H1 (cell line): ENCODE results near the gene HGFAC. TPM values are rescaled to one million over a fixed set of nuclear protein-coding genes. Genes with fewer than 3 reads are reported as not detected.

Source experiments
- ASH2L ChIP-seq: fragments of 200-600, 300-600 bp; sonication (generic); IDR thresholded peaks from one replicate; pipeline ENCODE4 v1.7.1; 2017; ENCODE audit warnings: low read length
- CBX8 ChIP-seq: fragments of 300-800, 300-1000 bp; sonication (generic); IDR thresholded peaks from 2 replicates; pipeline ENCODE4 v1.7.1; 2016; ENCODE audit warnings: low read depth, low read length, borderline replicate concordance
- CEBPB ChIP-seq: IDR thresholded peaks from 2 replicates; pipeline ENCODE4 v1.6.1; 2012; ENCODE audit warnings: low read depth, low read length
- CHD2 ChIP-seq: IDR thresholded peaks from 2 replicates; pipeline ENCODE4 v1.6.1; 2012; ENCODE audit warnings: low read length, improper control_type of control experiment
- CHD7 ChIP-seq: fragments of 300-600 bp; sonication (generic); IDR thresholded peaks from 2 replicates; pipeline ENCODE4 v1.7.1; 2012; ENCODE audit warnings: low read length, moderate library complexity, mild to moderate bottlenecking, inconsistent platforms; ENCODE audit not compliant: insufficient replicate concordance
- JUN ChIP-seq: IDR thresholded peaks from 2 replicates; pipeline ENCODE4 v1.6.1; 2011; ENCODE audit warnings: low read depth, mild to moderate bottlenecking, improper control_type of control experiment, low read length
- KDM4A ChIP-seq: IDR thresholded peaks from one replicate; pipeline ENCODE4 v1.7.1; 2012; ENCODE audit warnings: low read depth, mild to moderate bottlenecking, moderate library complexity, low read length, inconsistent platforms; ENCODE audit not compliant: severe bottlenecking
- NRF1 ChIP-seq: IDR thresholded peaks from 2 replicates; pipeline ENCODE4 v1.6.1; 2011; ENCODE audit warnings: mild to moderate bottlenecking, low read depth, low read length, improper control_type of control experiment
- POLR2A ChIP-seq, 2 experiments: IDR thresholded peaks; 1 replicate in 1 of 2; 2 replicates in 1 of 2; pipeline ENCODE4 v1.6.1; 2011; ENCODE audit warnings: low read depth in 2 of 2, low read length in 2 of 2, mild to moderate bottlenecking in 2 of 2; ENCODE audit errors: control extremely low read depth in 1 of 2
- RFX5 ChIP-seq: IDR thresholded peaks from 2 replicates; pipeline ENCODE4 v1.6.1; 2011; ENCODE audit warnings: low read depth, low read length, improper control_type of control experiment, borderline replicate concordance
- SIN3A ChIP-seq, 2 experiments: IDR thresholded peaks in 1 of 2; conservative IDR thresholded peaks in 1 of 2; 2 replicates each; pipeline ENCODE4 v1.6.1; 2011 to 2012; ENCODE audit warnings: low read length in 2 of 2, improper control_type of control experiment in 1 of 2, low read depth in 1 of 2, mild to moderate bottlenecking in 1 of 2
- SUZ12 ChIP-seq: fragments of 200-600 bp; sonication (generic); IDR thresholded peaks from 2 replicates; pipeline ENCODE4 v1.6.1; 2012; ENCODE audit warnings: mild to moderate bottlenecking, inconsistent platforms, low read length, moderate library complexity, mixed read lengths
- YY1 ChIP-seq: IDR thresholded peaks from 2 replicates; pipeline ENCODE4 v1.6.1; 2011; ENCODE audit warnings: low read depth, mild to moderate bottlenecking, low read length
- polyA plus RNA-seq, 7 experiments: library from polyadenylated mRNA; depleted of rRNA in 3 of 7; stranded (reverse) in 5 of 7; unstranded in 2 of 7; fragments of >200 nt in 5 of 7; fragments of 200-250 nt in 2 of 7; gene quantifications; 1 replicate in 5 of 7; 2 replicates in 1 of 7; 4 replicates in 1 of 7; pipeline versions ENCODE4 v1.2.1 to v1.2.3, GENCODE V29; 2011 to 2013; ENCODE audit warnings: missing spikeins in 2 of 7, mixed read lengths in 2 of 7
- total RNA-seq: library from RNA; stranded (reverse); fragmentation: NEBNext Ultra II Directional; extraction: Animal tissue kit (Norgen Biotek cat#: 25700); gene quantifications from 2 replicates; pipeline ENCODE4 v1.2.1, GENCODE V29; 2021

Gene HGFAC
- total and polyA plus RNA-seq, 2 of the 8 experiments (the other 6 are each of a cell fraction or from before 2014, with no cell fraction given) = 0.14 to 0.15 TPM

- TF ChIP-seq CHD7 (no peak), NRF1 (no peak), CBX8 (no peak), SIN3A (conservative IDR thresholded peaks at IDR 0.05 in 1 of 2, IDR thresholded peaks at IDR 0.05 in 1 of 2; ENCODE audit: low read depth in 1 of 2, low read length in 2 of 2) (no peak), YY1 (no peak), JUN (no peak), POLR2A (IDR thresholded peaks at IDR 0.05; ENCODE audit: control extremely low read depth in 1 of 2, low read depth in 2 of 2, low read length in 2 of 2) (no peak), ASH2L (no peak), SUZ12 (no peak), CEBPB (no peak), KDM4A (no peak), CHD2 (no peak), RFX5 (no peak)
Measured at GRCh38 chr4:3404546-3404945, 37.2 kb upstream of the HGFAC start (continued).
